H9 (cell line): ENCODE results near the gene CXCR3. TPM values are rescaled to one million over a fixed set of nuclear protein-coding genes. Genes with fewer than 3 reads are reported as not detected.

Experiments used
- DNase-seq: peaks from one replicate; pipeline ENCODE4 v3.0.0-alpha.2; 2017
- H2AFZ ChIP-seq: one replicate; pipeline ENCODE4 v1.6.1; 2013; ENCODE audit warnings: mild to moderate bottlenecking, low read length, control low read depth, moderate library complexity
- H2AK5ac ChIP-seq: 2 replicates; pipeline ENCODE4 v1.6.1; 2013; ENCODE audit warnings: low read length, control low read depth, mixed read lengths; ENCODE audit not compliant: insufficient read length
- H2BK120ac ChIP-seq: one replicate; pipeline ENCODE4 v1.6.1; 2013; ENCODE audit warnings: low read depth, mild to moderate bottlenecking, low read length, control low read depth, inconsistent platforms; ENCODE audit not compliant: poor library complexity, severe bottlenecking
- H2BK12ac ChIP-seq: 2 replicates; pipeline ENCODE4 v1.6.1; 2013; ENCODE audit warnings: low read length, control low read depth, mixed read lengths, low read depth; ENCODE audit not compliant: insufficient read length
- H2BK15ac ChIP-seq: 2 replicates; pipeline ENCODE4 v1.6.1; 2013; ENCODE audit warnings: low read depth, low read length, control low read depth
- H2BK20ac ChIP-seq: one replicate; pipeline ENCODE4 v1.6.1; 2013; ENCODE audit warnings: low read depth, mild to moderate bottlenecking, low read length, control low read depth, inconsistent platforms; ENCODE audit not compliant: poor library complexity, severe bottlenecking
- H2BK5ac ChIP-seq: 2 replicates; pipeline ENCODE4 v1.6.1; 2013; ENCODE audit warnings: low read length, control low read depth, mixed read lengths; ENCODE audit not compliant: insufficient read length
- H3K14ac ChIP-seq: 2 replicates; pipeline ENCODE4 v1.6.1; 2013; ENCODE audit warnings: low read length, control low read depth; ENCODE audit not compliant: insufficient read depth
- H3K18ac ChIP-seq: 2 replicates; pipeline ENCODE4 v1.6.1; 2013; ENCODE audit warnings: low read depth, mild to moderate bottlenecking, mixed read lengths, low read length, control low read depth; ENCODE audit not compliant: insufficient read length
- H3K23ac ChIP-seq: 2 replicates; pipeline ENCODE4 v1.6.1; 2013; ENCODE audit warnings: low read length, control low read depth, mixed read lengths, low read depth; ENCODE audit not compliant: insufficient read length
- H3K23me2 ChIP-seq: 2 replicates; pipeline ENCODE4 v1.6.1; 2013; ENCODE audit warnings: low read depth, mild to moderate bottlenecking, mixed read lengths, low read length, control low read depth; ENCODE audit not compliant: insufficient read length, poor library complexity, severe bottlenecking
- H3K27ac ChIP-seq: 2 replicates; pipeline ENCODE4 v1.5.1; 2013; ENCODE audit warnings: low read length, control low read depth, mixed read lengths, low read depth; ENCODE audit not compliant: insufficient read length
- H3K27me3 ChIP-seq: 2 replicates; pipeline ENCODE4 v1.6.1; 2013; ENCODE audit warnings: low read length, control low read depth, inconsistent platforms; ENCODE audit not compliant: insufficient read depth
- H3K4ac ChIP-seq: 2 replicates; pipeline ENCODE4 v1.6.1; 2013; ENCODE audit warnings: low read depth, mild to moderate bottlenecking, control low read depth, inconsistent platforms, low read length, moderate library complexity
- H3K4me1 ChIP-seq: 2 replicates; pipeline ENCODE4 v1.6.1; 2013; ENCODE audit warnings: low read length, control low read depth, inconsistent platforms; ENCODE audit not compliant: insufficient read depth
- H3K4me2 ChIP-seq: 2 replicates; pipeline ENCODE4 v1.6.1; 2013; ENCODE audit warnings: low read length, control low read depth, mixed read lengths; ENCODE audit not compliant: insufficient read length, insufficient read depth
- H3K56ac ChIP-seq: 2 replicates; pipeline ENCODE4 v1.6.1; 2013; ENCODE audit warnings: low read depth, mild to moderate bottlenecking, mixed read lengths, low read length, control low read depth; ENCODE audit not compliant: insufficient read length
- H3K79me1 ChIP-seq: 2 replicates; pipeline ENCODE4 v1.6.1; 2013; ENCODE audit warnings: low read depth, mild to moderate bottlenecking, moderate library complexity, low read length, control low read depth, inconsistent platforms; ENCODE audit not compliant: insufficient read depth, poor library complexity, severe bottlenecking
- H3K79me2 ChIP-seq: 2 replicates; pipeline ENCODE4 v1.6.1; 2013; ENCODE audit warnings: low read length, control low read depth, inconsistent platforms; ENCODE audit not compliant: insufficient read depth
- H3K9ac ChIP-seq: 2 replicates; pipeline ENCODE4 v1.6.1; 2013; ENCODE audit warnings: low read length, control low read depth, mixed read lengths; ENCODE audit not compliant: insufficient read length; ENCODE audit errors: extremely low read depth
- H3K9me3 ChIP-seq: one replicate; pipeline ENCODE4 v1.6.1; 2013; ENCODE audit warnings: low read depth, low read length, inconsistent platforms; ENCODE audit not compliant: control insufficient read depth
- H3T11ph ChIP-seq: one replicate; pipeline ENCODE4 v1.6.1; 2013; ENCODE audit warnings: mild to moderate bottlenecking, low read length, control low read depth, inconsistent platforms
- H4K20me1 ChIP-seq: one replicate; pipeline ENCODE4 v1.6.1; 2013; ENCODE audit not compliant: control insufficient read depth, insufficient read length, insufficient read depth
- H4K5ac ChIP-seq: 2 replicates; pipeline ENCODE4 v1.6.1; 2013; ENCODE audit warnings: low read depth, mild to moderate bottlenecking, mixed read lengths, low read length, control low read depth; ENCODE audit not compliant: insufficient read length
- H4K8ac ChIP-seq: replicated peaks from 2 replicates; pipeline ENCODE4 v1.6.1; 2013; ENCODE audit warnings: low read length, control low read depth, mixed read lengths, low read depth; ENCODE audit not compliant: insufficient read length
- H4K91ac ChIP-seq: 2 replicates; pipeline ENCODE4 v1.6.1; 2013; ENCODE audit warnings: low read depth, mild to moderate bottlenecking, moderate library complexity, mixed read lengths, low read length, control low read depth; ENCODE audit not compliant: insufficient read length
- H3K27ac Mint-ChIP-seq, 3 experiments: 2 replicates in 2 of 3; 3 replicates in 1 of 3; pipeline ENCODE4 v1.8.0; 2020 to 2021; ENCODE audit warnings: mixed read lengths in 3 of 3, mild to moderate bottlenecking in 1 of 3, moderate library complexity in 1 of 3
- H3K27me3 Mint-ChIP-seq: 2 replicates; pipeline ENCODE4 v1.8.0; 2021; ENCODE audit warnings: low read depth, mild to moderate bottlenecking, moderate library complexity, mixed read lengths
- H3K36me3 Mint-ChIP-seq, 3 experiments: 2 replicates in 2 of 3; 3 replicates in 1 of 3; pipeline ENCODE4 v1.8.0; 2020 to 2021; ENCODE audit warnings: low read depth in 3 of 3, mixed read lengths in 3 of 3; ENCODE audit not compliant: insufficient read depth in 1 of 3
- H3K4me1 Mint-ChIP-seq, 2 experiments: 2 replicates each; pipeline ENCODE4 v1.8.0; 2020; ENCODE audit warnings: mixed read lengths in 2 of 2
- H3K4me3 Mint-ChIP-seq, 2 experiments: 2 replicates in 1 of 2; 3 replicates in 1 of 2; pipeline ENCODE4 v1.8.0; 2020 to 2021; ENCODE audit warnings: mild to moderate bottlenecking in 2 of 2, mixed read lengths in 2 of 2, moderate library complexity in 1 of 2
- H3K9me3 Mint-ChIP-seq, 2 experiments: 2 replicates in 1 of 2; 3 replicates in 1 of 2; pipeline ENCODE4 v1.8.0; 2020; ENCODE audit warnings: mild to moderate bottlenecking in 2 of 2, mixed read lengths in 2 of 2, moderate library complexity in 1 of 2
- WGBS: extraction: QIAGEN DNeasy Blood & Tissue Kit; methylation state at CpG from one replicate; pipeline ENCODE4 v1.1.7; 2013; ENCODE audit warnings: missing lambda C conversion rate, low lambda C conversion rate, mixed read lengths; ENCODE audit not compliant: insufficient read length; ENCODE audit errors: extremely low coverage; 5-methylcytosine and 5-hydroxymethylcytosine counted together
- total RNA-seq: library from RNA; stranded (reverse); gene quantifications from 2 replicates; pipeline ENCODE4 v1.2.1, GENCODE V29; 2021
- TF ChIP-seq, protein P1 (sequence below): fragments of 200-600 bp; sonication (generic); conservative IDR thresholded peaks from 3 replicates; pipeline ENCODE4 v1.8.0; 2021; ENCODE audit warnings: antibody characterized with exemption, mild to moderate bottlenecking

Gene CXCR3
- total RNA-seq, 1 experiment from 2014 or later: not detected

DNA sequence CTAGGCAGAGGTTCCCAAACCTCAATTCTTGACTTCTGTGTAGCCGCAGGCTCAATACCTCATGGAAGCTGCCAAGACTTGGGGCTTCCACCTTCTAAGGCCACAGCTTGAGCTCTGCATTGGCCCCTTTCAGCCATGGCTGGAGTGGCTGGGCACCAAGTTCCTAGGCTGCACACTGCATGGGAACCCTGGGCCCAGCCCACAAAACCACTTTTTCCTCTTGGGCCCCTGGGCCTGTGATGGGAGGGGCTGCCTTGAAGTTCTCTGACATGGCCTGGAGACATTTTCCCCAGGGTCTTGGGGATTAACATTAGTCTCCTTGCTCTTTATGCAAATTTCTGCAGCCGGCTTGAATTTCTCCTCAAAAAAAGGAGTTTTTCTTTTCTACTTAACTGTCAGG, 35.0 kb upstream of the CXCR3 start:
- Histone ChIP-seq H2BK120ac (no peak overlapping the region), H3K79me1 (no peaks in the 10 kb centered on the region), H3K27ac (no peak overlapping the region), H3K4me1 (no peaks in the 10 kb centered on the region), H3K79me2 (no peaks in the 10 kb centered on the region), H3K23me2 (no peaks in the 10 kb centered on the region), H3K14ac (no peak overlapping the region), H3K56ac (no peak overlapping the region), H4K8ac (no peak overlapping the region), H3K18ac (no peak overlapping the region), H3K9me3 (peaks cover 10% of the 10 kb centered on the region), H2BK20ac (no peak overlapping the region), H3K23ac (no peak overlapping the region), H2BK15ac (no peak overlapping the region), H2BK5ac (no peak overlapping the region), H4K91ac (no peak overlapping the region), H3K9ac (no peak overlapping the region), H4K20me1 (no peaks in the 10 kb centered on the region), H2AFZ (no peak overlapping the region), H4K5ac (no peak overlapping the region), H2BK12ac (no peak overlapping the region), H3K4me2 (no peak overlapping the region), H2AK5ac (no peak overlapping the region), H3K4ac (no peak overlapping the region), H3K27me3 (no peaks in the 10 kb centered on the region), H3T11ph (no peak overlapping the region)
- H3K4me1 Mint-ChIP-seq: peaks cover 0 to 4% of the 10 kb centered on the region in 2 experiments; a peak in 3 of 4 replicates
- TF ChIP-seq, protein P1, sequence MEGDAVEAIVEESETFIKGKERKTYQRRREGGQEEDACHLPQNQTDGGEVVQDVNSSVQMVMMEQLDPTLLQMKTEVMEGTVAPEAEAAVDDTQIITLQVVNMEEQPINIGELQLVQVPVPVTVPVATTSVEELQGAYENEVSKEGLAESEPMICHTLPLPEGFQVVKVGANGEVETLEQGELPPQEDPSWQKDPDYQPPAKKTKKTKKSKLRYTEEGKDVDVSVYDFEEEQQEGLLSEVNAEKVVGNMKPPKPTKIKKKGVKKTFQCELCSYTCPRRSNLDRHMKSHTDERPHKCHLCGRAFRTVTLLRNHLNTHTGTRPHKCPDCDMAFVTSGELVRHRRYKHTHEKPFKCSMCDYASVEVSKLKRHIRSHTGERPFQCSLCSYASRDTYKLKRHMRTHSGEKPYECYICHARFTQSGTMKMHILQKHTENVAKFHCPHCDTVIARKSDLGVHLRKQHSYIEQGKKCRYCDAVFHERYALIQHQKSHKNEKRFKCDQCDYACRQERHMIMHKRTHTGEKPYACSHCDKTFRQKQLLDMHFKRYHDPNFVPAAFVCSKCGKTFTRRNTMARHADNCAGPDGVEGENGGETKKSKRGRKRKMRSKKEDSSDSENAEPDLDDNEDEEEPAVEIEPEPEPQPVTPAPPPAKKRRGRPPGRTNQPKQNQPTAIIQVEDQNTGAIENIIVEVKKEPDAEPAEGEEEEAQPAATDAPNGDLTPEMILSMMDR: no peak
- peaks cover 3% of the 10 kb centered on the region for H3K27me3 Mint-ChIP-seq
- no peak overlapping the region for H3K27ac Mint-ChIP-seq
- WGBS: no CpG with 5 or more reads among the region's 2 CpGs
- peaks cover 0 to 1% (median 0%) of the 10 kb centered on the region in 3 experiments; a peak in 1 of 7 replicates for H3K36me3 Mint-ChIP-seq
- DNase-seq: no peak
- H3K9me3 Mint-ChIP-seq: peaks cover 63 to 75% of the 10 kb centered on the region in 2 experiments
- H3K4me3 Mint-ChIP-seq: no peak overlapping the region
